Measurements from ENCODE around the gene SHROOM3. TPM values are rescaled to one million over a fixed set of nuclear protein-coding genes. Genes with fewer than 3 reads are reported as not detected.

The SHROOM3 gene
- total and polyA plus RNA-seq, 8 donors: 6.1 to 212 (median 77.6) TPM

- no peak overlapping the region for H3K27ac ChIP-seq
Observed at GRCh38 chr4:76447393-76447851, 12.4 kb downstream of the SHROOM3 start.

DNA sequence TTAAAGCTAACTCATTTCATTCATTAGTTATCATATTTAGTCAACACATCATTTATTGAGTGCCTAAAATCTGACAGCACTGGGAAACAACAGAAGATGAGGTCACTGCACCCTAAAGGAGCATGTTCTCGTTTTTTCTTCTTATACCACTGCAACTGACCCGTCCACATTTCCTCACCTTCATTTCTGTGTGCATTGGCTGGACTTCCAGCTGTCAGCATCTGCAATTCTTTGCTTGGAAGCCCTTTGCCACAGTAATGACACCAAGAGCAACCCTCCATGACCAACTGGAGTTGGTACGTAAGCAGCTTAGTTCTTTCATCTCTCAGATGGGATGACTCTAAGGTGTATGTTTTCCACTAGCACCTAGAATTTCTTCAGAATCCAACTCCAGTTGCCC is 13.2 kb downstream of the SHROOM3 start:
- 80 to 91% (median 86%) methylated on average over 3 of the region's 3 CpGs for WGBS, 5 donors
- no peak overlapping the region for H3K4me3 ChIP-seq
- DNase-seq: no peak
- H3K36me3 ChIP-seq: no peaks in the 10 kb centered on the region
- H3K4me1 ChIP-seq: no peaks in the 10 kb centered on the region
- H3K27ac ChIP-seq: no peak overlapping the region
- TF ChIP-seq CTCF (IDR thresholded peaks at IDR 0.05): no peak
- TF ChIP-seq EP300 (IDR thresholded peaks at IDR 0.05): no peak
- TF ChIP-seq POLR2AphosphoS5 (IDR thresholded peaks at IDR 0.05): no peak
- no peak for TF ChIP-seq POLR2A (IDR thresholded peaks at IDR 0.05)
- no peaks in the 10 kb centered on the region for H3K27me3 ChIP-seq
- intact Hi-C loops (cut with DNase I; ENCODE audit: low total_unique reads): no loop called here
- no peaks in the 10 kb centered on the region for H3K9me3 ChIP-seq

More at GRCh38 chr4:76447393-76447851, 12.4 kb downstream of the SHROOM3 start:
- Histone ChIP-seq H3K27me3 (no peaks in the 10 kb centered on the region), H3K4me1 (no peaks in the 10 kb centered on the region), H3K4me3 (no peak overlapping the region), H3K36me3 (no peaks in the 10 kb centered on the region), H3K9me3 (no peaks in the 10 kb centered on the region)
- TF ChIP-seq CTCF (IDR thresholded peaks at IDR 0.05): no peak
- no peak for TF ChIP-seq POLR2AphosphoS5 (IDR thresholded peaks at IDR 0.05)
- TF ChIP-seq POLR2A (IDR thresholded peaks at IDR 0.05): no peak
- TF ChIP-seq EP300 (IDR thresholded peaks at IDR 0.05): no peak
- intact Hi-C loops (cut with DNase I; ENCODE audit: low total_unique reads): no loop called here
- peak in 1 of 2 donors; percentile 46 for DNase-seq
- WGBS, 5 donors: 14 to 35% (median 24%) methylated on average over 1 of the region's 1 CpG

DNA sequence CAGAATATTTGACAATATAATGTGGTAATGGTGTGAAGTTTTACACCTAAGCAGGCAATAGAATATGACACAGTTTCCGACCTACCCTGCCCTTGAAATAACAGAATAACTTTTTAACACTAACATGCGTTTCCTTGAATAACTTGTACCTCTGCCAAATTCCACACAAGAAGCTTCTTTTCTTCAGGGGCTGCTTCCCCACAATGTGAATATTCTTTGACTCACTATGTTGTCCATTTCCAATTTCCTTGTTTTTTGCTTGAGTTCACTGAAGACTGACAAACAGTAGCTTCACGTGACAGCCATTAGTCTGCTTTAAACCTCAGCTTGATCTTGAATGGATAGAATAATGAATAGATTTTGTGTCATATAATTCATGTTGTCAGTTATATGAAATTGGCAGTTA is 14.3 kb downstream of the SHROOM3 start:
- intact Hi-C loops (cut with DNase I; ENCODE audit: low total_unique reads): no loop called here
- H3K27me3 ChIP-seq: no peaks in the 10 kb centered on the region
- no peaks in the 10 kb centered on the region for H3K4me1 ChIP-seq
- H3K27ac ChIP-seq: no peak overlapping the region
- no peaks in the 10 kb centered on the region for H3K9me3 ChIP-seq
- no peak overlapping the region for H3K4me3 ChIP-seq
- no peaks in the 10 kb centered on the region for H3K36me3 ChIP-seq
- DNase-seq: no peak
- TF ChIP-seq POLR2A (IDR thresholded peaks at IDR 0.05) (no peak), CTCF (IDR thresholded peaks at IDR 0.05) (no peak), EP300 (IDR thresholded peaks at IDR 0.05) (no peak), POLR2AphosphoS5 (IDR thresholded peaks at IDR 0.05) (no peak)
- WGBS, 5 donors: 40 to 42% (median 42%) methylated on average over 3 of the region's 3 CpGs

DNA sequence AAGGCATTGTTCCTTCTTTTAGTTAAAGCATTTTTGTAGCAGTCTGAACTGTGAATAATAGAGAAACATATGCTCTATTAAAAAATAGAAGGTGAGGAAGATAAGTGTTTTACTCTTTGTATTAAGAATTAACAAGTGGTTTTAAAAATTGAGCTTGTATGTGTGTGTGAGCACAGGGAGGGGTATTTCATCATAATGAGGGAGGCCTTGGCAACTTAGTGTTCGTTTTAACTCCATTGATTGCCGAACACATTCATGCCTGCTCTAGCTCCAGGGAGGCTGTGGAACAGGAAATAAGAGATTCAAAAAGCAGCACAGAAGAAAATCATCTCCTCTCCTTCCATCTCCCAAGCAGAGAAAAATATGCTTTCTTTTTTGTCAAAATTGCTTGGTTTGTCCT is 14.8 kb downstream of the SHROOM3 start:
- TF ChIP-seq CTCF (IDR thresholded peaks at IDR 0.05): no peak
- no peak for TF ChIP-seq POLR2AphosphoS5 (IDR thresholded peaks at IDR 0.05)
- TF ChIP-seq POLR2A (IDR thresholded peaks at IDR 0.05): no peak
- no peak for TF ChIP-seq EP300 (IDR thresholded peaks at IDR 0.05)
- Histone ChIP-seq H3K36me3 (no peaks in the 10 kb centered on the region), H3K27ac (no peak overlapping the region), H3K9me3 (no peaks in the 10 kb centered on the region), H3K4me1 (no peaks in the 10 kb centered on the region), H3K27me3 (no peaks in the 10 kb centered on the region), H3K4me3 (no peak overlapping the region)
- DNase-seq: peak in 1 of 2 donors; percentile 25
- intact Hi-C loops (cut with DNase I; ENCODE audit: low total_unique reads): no loop called here
- whole genome bisulfite sequencing, 5 donors: 62 to 73% (median 71%) methylated on average over 2 of the region's 2 CpGs

All from stomach (tissue), 9 donors.